H1 (cell line): ENCODE data around the gene SAA2. TPM values are rescaled to one million over a fixed set of nuclear protein-coding genes. Genes with fewer than 3 reads are reported as not detected.

Source experiments
- CTCF ChIA-PET: fragments of 300-600 bp; sonication (Branson Sonifier 250); formaldehyde crosslinking; loops from one replicate; lab custom pipeline; 2021; ENCODE audit not compliant: partially characterized antibody; lab: Charles Lee
- POLR2A ChIA-PET: fragments of 300-600 bp; sonication (Branson Sonifier 250); formaldehyde crosslinking; loops from one replicate; lab custom pipeline; 2021; ENCODE audit warnings: inconsistent platforms; ENCODE audit not compliant: partially characterized antibody; lab: Charles Lee
- DNase-seq, 2 experiments: peaks; one replicate each; pipeline versions ENCODE4 v3.0.0 to v3.0.0-alpha.2; 2010 to 2022; ENCODE audit warnings: low spot score in 2 of 2, low read depth in 1 of 2, mixed read lengths in 1 of 2
- FAIRE-seq: peaks from 2 replicates; lab custom pipeline; 2011; peaks lifted over from hg19 to GRCh38; lab: Jason Lieb, UNC
- H2AFZ ChIP-seq: 2 replicates; pipeline ENCODE4 v1.8.1; 2012; ENCODE audit warnings: low read length, inconsistent platforms
- H2AK5ac ChIP-seq: 2 replicates; pipeline ENCODE4 v1.6.1; 2013; ENCODE audit warnings: low read depth, low read length
- H2BK120ac ChIP-seq: replicated peaks from 2 replicates; pipeline ENCODE3; 2013; ENCODE audit warnings: low read depth, low read length, inconsistent platforms
- H2BK12ac ChIP-seq: 2 replicates; pipeline ENCODE4 v1.6.1; 2013; ENCODE audit warnings: low read depth, low read length
- H2BK15ac ChIP-seq: 2 replicates; pipeline ENCODE4 v1.6.1; 2013; ENCODE audit warnings: low read length
- H2BK20ac ChIP-seq: 2 replicates; pipeline ENCODE4 v1.6.1; 2013; ENCODE audit warnings: low read length
- H2BK5ac ChIP-seq: 2 replicates; pipeline ENCODE4 v1.6.1; 2013; ENCODE audit warnings: low read depth, low read length
- H3K14ac ChIP-seq: 2 replicates; pipeline ENCODE4 v1.6.1; 2013; ENCODE audit warnings: inconsistent platforms; ENCODE audit not compliant: insufficient read length
- H3K18ac ChIP-seq: 2 replicates; pipeline ENCODE4 v1.6.1; 2013; ENCODE audit warnings: low read length; ENCODE audit errors: extremely low read depth
- H3K23ac ChIP-seq: 2 replicates; pipeline ENCODE4 v1.6.1; 2013; ENCODE audit warnings: inconsistent platforms; ENCODE audit not compliant: insufficient read length
- H3K23me2 ChIP-seq: 2 replicates; pipeline ENCODE4 v1.6.1; 2013; ENCODE audit warnings: low read depth, low read length
- H3K27ac ChIP-seq: 2 replicates; pipeline ENCODE4 v1.6.1; 2011; ENCODE audit warnings: low read depth, low read length, inconsistent platforms
- H3K27me3 ChIP-seq, 4 experiments: replicated peaks in 1 of 4; 1 replicate in 1 of 4; 2 replicates in 3 of 4; pipeline versions ENCODE4 v1.6.1 to v1.8.1; 2011 to 2013; ENCODE audit warnings: low read length in 3 of 4, mild to moderate bottlenecking in 3 of 4, inconsistent platforms in 2 of 4, mixed read lengths in 2 of 4, moderate library complexity in 1 of 4; ENCODE audit not compliant: control insufficient read depth in 3 of 4, insufficient read depth in 3 of 4; ENCODE audit errors: extremely low read depth in 1 of 4
- H3K36me3 ChIP-seq, 4 experiments: 2 replicates each; pipeline versions ENCODE4 v1.6.1 to v1.8.1; 2011 to 2013; ENCODE audit warnings: mild to moderate bottlenecking in 4 of 4, low read length in 3 of 4, moderate library complexity in 2 of 4, control low read depth in 1 of 4, inconsistent platforms in 1 of 4; ENCODE audit not compliant: insufficient read depth in 4 of 4, control insufficient read depth in 2 of 4
- H3K4ac ChIP-seq: replicated peaks from 2 replicates; pipeline ENCODE3; 2013; ENCODE audit warnings: low read length, low read depth, mixed read lengths, inconsistent platforms; ENCODE audit not compliant: insufficient read length
- H3K4me1 ChIP-seq, 4 experiments: replicated peaks in 1 of 4; 1 replicate in 1 of 4; 2 replicates in 3 of 4; pipeline versions ENCODE4 v1.6.1 to v1.8.1; 2011 to 2013; ENCODE audit warnings: low read length in 3 of 4, inconsistent platforms in 2 of 4, mixed read lengths in 1 of 4; ENCODE audit not compliant: insufficient read depth in 4 of 4, control insufficient read depth in 3 of 4
- H3K4me2 ChIP-seq, 2 experiments: 2 replicates each; pipeline versions ENCODE4 v1.6.1 to v1.8.1; 2011 to 2013; ENCODE audit warnings: low read depth in 2 of 2, low read length in 2 of 2, control low read depth in 1 of 2, inconsistent platforms in 1 of 2, mild to moderate bottlenecking in 1 of 2; ENCODE audit not compliant: insufficient read depth in 1 of 2
- H3K4me3 ChIP-seq, 4 experiments: fragments of 200-600, 300-600 bp in 1 of 4; sonication (generic), shearing (Covaris generic), sonication (Bioruptor Twin) in 1 of 4; 2 replicates each; pipeline versions ENCODE4 v1.5.1 to v1.8.1; 2011 to 2016; ENCODE audit warnings: low read length in 4 of 4, low read depth in 3 of 4, control low read depth in 2 of 4, inconsistent platforms in 2 of 4, mild to moderate bottlenecking in 2 of 4, mixed read lengths in 1 of 4, moderate library complexity in 1 of 4; ENCODE audit not compliant: insufficient read depth in 2 of 4; ENCODE audit errors: extremely low read depth in 1 of 4
- H3K56ac ChIP-seq: replicated peaks from 2 replicates; pipeline ENCODE3; 2013; ENCODE audit warnings: low read depth, mild to moderate bottlenecking, mixed read lengths, low read length, inconsistent platforms; ENCODE audit not compliant: insufficient read length
- H3K79me1 ChIP-seq: 2 replicates; pipeline ENCODE4 v1.6.1; 2013; ENCODE audit warnings: low read depth, low read length, control low read depth
- H3K79me2 ChIP-seq, 2 experiments: 2 replicates each; pipeline versions ENCODE4 v1.6.1 to v1.8.1; 2012 to 2013; ENCODE audit warnings: low read length in 2 of 2, mild to moderate bottlenecking in 2 of 2, inconsistent platforms in 1 of 2; ENCODE audit not compliant: insufficient read depth in 2 of 2, control insufficient read depth in 1 of 2
- H3K9ac ChIP-seq, 4 experiments: replicated peaks in 1 of 4; 1 replicate in 1 of 4; 2 replicates in 3 of 4; pipeline versions ENCODE4 v1.6.1 to v1.8.1; 2011 to 2013; ENCODE audit warnings: low read depth in 3 of 4, low read length in 3 of 4, control low read depth in 2 of 4, mild to moderate bottlenecking in 2 of 4, moderate library complexity in 2 of 4, inconsistent platforms in 1 of 4; ENCODE audit errors: extremely low read depth in 1 of 4
- H3K9me3 ChIP-seq, 2 experiments: 2 replicates each; pipeline versions ENCODE4 v1.6.1 to v1.8.1; 2012 to 2013; ENCODE audit warnings: mild to moderate bottlenecking in 2 of 2, moderate library complexity in 2 of 2, control low read depth in 1 of 2, inconsistent platforms in 1 of 2, low read depth in 1 of 2, low read length in 1 of 2, mixed read lengths in 1 of 2; ENCODE audit not compliant: insufficient read depth in 2 of 2
- H4K20me1 ChIP-seq, 2 experiments: replicated peaks in 1 of 2; 2 replicates each; pipeline versions ENCODE3 to v1.8.1; 2011 to 2013; ENCODE audit warnings: inconsistent platforms in 2 of 2, low read length in 2 of 2, mild to moderate bottlenecking in 1 of 2; ENCODE audit not compliant: insufficient read depth in 2 of 2, control insufficient read depth in 1 of 2
- H4K5ac ChIP-seq: 2 replicates; pipeline ENCODE4 v1.6.1; 2013; ENCODE audit warnings: low read length, low read depth, mixed read lengths, inconsistent platforms; ENCODE audit not compliant: insufficient read length
- H4K8ac ChIP-seq: 2 replicates; pipeline ENCODE4 v1.8.0; 2013; ENCODE audit warnings: mild to moderate bottlenecking, moderate library complexity, low read length, inconsistent platforms; ENCODE audit not compliant: insufficient read depth; ENCODE audit errors: extremely low read depth
- H4K91ac ChIP-seq: replicated peaks from 2 replicates; pipeline ENCODE3; 2013; ENCODE audit warnings: low read length, mixed read lengths, inconsistent platforms; ENCODE audit not compliant: insufficient read length
- SP1 ChIP-seq: IDR thresholded peaks from 2 replicates; pipeline ENCODE4 v1.6.1; 2011; ENCODE audit warnings: low read depth, low read length
- WGBS, 2 experiments: shearing (Covaris generic) in 1 of 2; methylation state at CpG; one replicate each; pipeline versions ENCODE4 v1.1.6 to v1.1.7; 2013 to 2015; ENCODE audit warnings: low lambda C conversion rate in 2 of 2, mixed read lengths in 2 of 2, inconsistent platforms in 1 of 2, low coverage in 1 of 2, missing lambda C conversion rate in 1 of 2; ENCODE audit not compliant: insufficient replicate concordance in 2 of 2, insufficient coverage in 1 of 2, insufficient read length in 1 of 2; ENCODE audit errors: extremely low coverage in 1 of 2, missing lambda C conversion rate in 1 of 2; 5-methylcytosine and 5-hydroxymethylcytosine counted together
- polyA plus RNA-seq, 7 experiments: library from polyadenylated mRNA; depleted of rRNA in 3 of 7; stranded (reverse) in 5 of 7; unstranded in 2 of 7; fragments of >200 nt in 5 of 7; fragments of 200-250 nt in 2 of 7; gene quantifications; 1 replicate in 5 of 7; 2 replicates in 1 of 7; 4 replicates in 1 of 7; pipeline versions ENCODE4 v1.2.1 to v1.2.3, GENCODE V29; 2011 to 2013; ENCODE audit warnings: missing spikeins in 2 of 7, mixed read lengths in 2 of 7
- total RNA-seq: library from RNA; stranded (reverse); fragmentation: NEBNext Ultra II Directional; extraction: Animal tissue kit (Norgen Biotek cat#: 25700); gene quantifications from 2 replicates; pipeline ENCODE4 v1.2.1, GENCODE V29; 2021

SAA2 gene
- total and polyA plus RNA-seq, 2 of the 8 experiments (the other 6 are each of a cell fraction or from before 2014, with no cell fraction given), result not detected

DNA sequence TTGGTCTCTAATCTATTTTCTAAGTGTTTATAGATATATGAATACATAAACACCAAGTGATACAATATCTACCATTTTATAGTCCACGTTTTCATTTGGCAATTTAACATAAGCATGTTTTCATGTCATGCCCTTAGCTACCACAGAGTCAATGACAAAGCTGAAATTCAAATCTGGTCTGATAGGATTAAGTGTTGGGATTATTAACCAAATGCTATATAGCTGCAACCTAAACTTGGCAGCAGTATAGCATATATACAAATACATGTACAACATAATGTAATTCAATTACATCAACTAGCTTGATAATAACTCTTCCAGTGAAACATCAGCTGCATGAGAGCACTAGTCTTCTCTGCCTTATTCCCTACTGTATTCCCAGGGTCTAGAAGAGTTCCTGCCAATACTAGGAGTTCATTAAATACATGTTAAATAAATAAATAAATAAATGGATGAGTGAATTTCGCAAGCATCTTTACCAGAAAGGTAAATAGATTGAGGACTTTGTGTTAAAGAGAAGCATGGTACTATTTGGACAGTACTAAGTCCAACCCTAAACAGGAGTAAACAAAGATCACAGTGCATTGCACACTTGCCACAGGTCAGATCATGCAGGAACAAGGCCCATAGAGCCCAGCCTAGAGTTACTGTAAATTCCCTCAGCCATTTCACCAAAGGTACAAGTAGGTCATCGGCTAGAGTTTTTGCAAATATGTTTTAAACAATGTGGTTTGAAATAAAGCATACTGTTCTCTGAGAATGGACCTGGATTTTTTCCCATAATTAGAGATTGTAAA is 24.7 kb downstream of the SAA2 start:
- ChIA-PET POLR2A (no interaction called here), CTCF (interaction anchor here (0.8 to 2.6 kb wide), 4 partner anchors 11 to 108 kb away, joined by 3 to 14 read pairs (median 3); partner anchors contain the start of gene SAA4)
- H3K56ac ChIP-seq, result no peak overlapping the region
- no peak overlapping the region for H2BK120ac ChIP-seq
- no peak overlapping the region for H2AFZ ChIP-seq
- no peak overlapping the region for H4K8ac ChIP-seq
- DNase-seq (no peak), FAIRE-seq (no peak)
- no peak overlapping the region for H2AK5ac ChIP-seq
- no peak overlapping the region for H2BK20ac ChIP-seq
- H2BK15ac ChIP-seq, result no peak overlapping the region
- H3K23me2 ChIP-seq, result peaks cover 4% of the 10 kb centered on the region; the same call in 1 of the 2 replicates
- no peaks in the 10 kb centered on the region for H3K79me1 ChIP-seq
- H4K91ac ChIP-seq, result no peak overlapping the region
- H4K20me1 ChIP-seq, result peaks cover 0 to 4% of the 10 kb centered on the region in 2 experiments
- H3K36me3 ChIP-seq, result no peaks in the 10 kb centered on the region
- 88% methylated on average over 3 of the region's 3 CpGs; no CpG with 5 or more reads in 1 of the 2 experiments for WGBS, 2 experiments
- no peak overlapping the region for H3K4me3 ChIP-seq
- no peak overlapping the region for H3K18ac ChIP-seq
- no peak overlapping the region for H2BK5ac ChIP-seq
- H3K27ac ChIP-seq, result no peak overlapping the region
- no peak overlapping the region for H3K4ac ChIP-seq
- H3K9me3 ChIP-seq, result no peaks in the 10 kb centered on the region
- no peaks in the 10 kb centered on the region for H3K4me1 ChIP-seq
- no peak overlapping the region for H3K9ac ChIP-seq
- H4K5ac ChIP-seq, result no peak overlapping the region
- H3K27me3 ChIP-seq, result no peaks in the 10 kb centered on the region
- H3K14ac ChIP-seq, result no peak overlapping the region
- no peak overlapping the region for H3K4me2 ChIP-seq
- H3K79me2 ChIP-seq, result no peaks in the 10 kb centered on the region
- no peak overlapping the region for H3K23ac ChIP-seq
- no peak overlapping the region for H2BK12ac ChIP-seq
- TF ChIP-seq SP1, result no peak
